GM21619 (cell line): Measurements from ENCODE around the gene ARHGAP15.
"Not testable (repeated sequence)": the region's sequence is repeated elsewhere in the genome, so short reads cannot be mapped to it uniquely, and the experiment has no call there.

Experiments
- ATAC-seq: cut with Tn5 transposase; IDR thresholded peaks from one replicate; pipeline ENCODE4 v1.9.1; 2021; ENCODE audit not compliant: unreplicated experiment

ARHGAP15 gene

GRCh38 chr2:143519521-143519920, 390.3 kb downstream of the ARHGAP15 start:
- no peak for ATAC-seq

- ATAC-seq = no peak
These were observed 392.2 kb downstream of the ARHGAP15 start for GRCh38 chr2:143521396-143521795.

- ATAC-seq = no peak
These were observed 393.5 kb downstream of the ARHGAP15 start for GRCh38 chr2:143522699-143523098.

- ATAC-seq = no peak
These were observed 394.9 kb downstream of the ARHGAP15 start for GRCh38 chr2:143524119-143524553.

- no peak for ATAC-seq
These were observed 395.6 kb downstream of the ARHGAP15 start for GRCh38 chr2:143524559-143525401.

- ATAC-seq = no peak
These were observed 396.2 kb downstream of the ARHGAP15 start for GRCh38 chr2:143525402-143525860.

GRCh38 chr2:143526498-143526897, 397.3 kb downstream of the ARHGAP15 start:
- ATAC-seq = no peak

- no peak for ATAC-seq
These were observed 398.8 kb downstream of the ARHGAP15 start for GRCh38 chr2:143528021-143528420.

- ATAC-seq = no peak
These were observed 400.0 kb downstream of the ARHGAP15 start for GRCh38 chr2:143529118-143529720.

- ATAC-seq = no peak
These were observed 401.5 kb downstream of the ARHGAP15 start for GRCh38 chr2:143530758-143531157.

GRCh38 chr2:143532061-143532460, 402.8 kb downstream of the ARHGAP15 start:
- ATAC-seq = no peak

- ATAC-seq = no peak
These were observed 404.6 kb downstream of the ARHGAP15 start for GRCh38 chr2:143533846-143534245.

GRCh38 chr2:143535802-143536201, 406.6 kb downstream of the ARHGAP15 start:
- no peak for ATAC-seq

- not testable (repeated sequence) for ATAC-seq
These were observed 412.7 kb downstream of the ARHGAP15 start for GRCh38 chr2:143541899-143542298.

- no peak for ATAC-seq
These were observed 416.1 kb downstream of the ARHGAP15 start for GRCh38 chr2:143545059-143545948.

GRCh38 chr2:143545949-143546255, 416.7 kb downstream of the ARHGAP15 start:
- no peak for ATAC-seq

- ATAC-seq = no peak
These were observed 418.8 kb downstream of the ARHGAP15 start for GRCh38 chr2:143548032-143548431.

- no peak for ATAC-seq
These were observed 421.3 kb downstream of the ARHGAP15 start for GRCh38 chr2:143550500-143550899.

- ATAC-seq = no peak
These were observed 422.9 kb downstream of the ARHGAP15 start for GRCh38 chr2:143551971-143552650.

GRCh38 chr2:143553261-143553660, 424.0 kb downstream of the ARHGAP15 start:
- peak; percentile 80 for ATAC-seq

- ATAC-seq = no peak
These were observed 429.4 kb downstream of the ARHGAP15 start for GRCh38 chr2:143558665-143559064.
